Adrenal gland (tissue), 5 donors: ENCODE results near the gene RUNX3.

Source experiments
- CTCF ChIP-seq, 6 experiments: fragments of 450-650 bp in 4 of 6; fragments of 200-600 bp in 2 of 6; sonication (generic) in 1 of 6; IDR thresholded peaks; 1 replicate in 5 of 6; 2 replicates in 1 of 6; pipeline versions ENCODE4 v1.5.1 to v1.8.0; 2016 to 2021; ENCODE audit warnings: antibody characterized with exemption in 6 of 6, mild to moderate bottlenecking in 2 of 6, moderate library complexity in 1 of 6
- POLR2A ChIP-seq, 2 donors: fragments of 450-650 bp; IDR thresholded peaks; one replicate each; pipeline ENCODE4 v1.6.1; 2017; ENCODE audit warnings: antibody characterized with exemption in 2 of 2, mild to moderate bottlenecking in 2 of 2, moderate library complexity in 1 of 2
- donor health status: DM: no; HTN: no; CAD: no.

DNA sequence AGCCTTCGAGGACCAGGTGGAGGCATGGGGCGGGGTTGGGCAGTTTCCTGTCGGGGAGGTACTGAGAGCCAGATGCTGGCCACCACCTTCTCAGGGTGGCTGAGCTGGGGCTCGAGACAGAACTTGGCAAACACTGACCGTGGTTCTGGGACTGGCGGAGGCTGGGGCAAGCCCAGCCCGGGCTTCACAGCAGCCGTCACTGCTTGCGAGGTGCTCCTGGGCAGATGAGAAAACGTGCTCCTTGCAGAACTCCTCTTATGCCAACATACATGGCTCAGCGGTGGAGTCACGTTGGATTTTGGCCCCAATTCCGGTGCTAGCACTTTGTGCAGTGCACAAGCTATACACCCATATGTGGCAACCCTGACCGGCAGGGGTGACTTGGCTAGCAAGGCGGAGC lies 69.2 kb downstream of the RUNX3 start:
- TF ChIP-seq CTCF (IDR thresholded peaks at IDR 0.05) (no peak), POLR2A (IDR thresholded peaks at IDR 0.05) (no peak)
